MV-4-11 (cell line): Measurements from ENCODE around the gene CLPTM1L.
"Not testable (repeated sequence)": the region's sequence is repeated elsewhere in the genome, so short reads cannot be mapped to it uniquely, and the experiment has no call there.

Source experiments
- DNase-seq: peaks from one replicate; lab custom pipeline; 2025; lab: John Stamatoyannopoulos, UW

CLPTM1L gene

GRCh38 chr5:1292139-1292538, 52.8 kb downstream of the CLPTM1L start:
- DNase-seq: no peak

GRCh38 chr5:1291611-1292080, 53.3 kb downstream of the CLPTM1L start:
- DNase-seq: no peak

- not testable (repeated sequence) for DNase-seq
Observed at GRCh38 chr5:1290956-1291355, 53.9 kb downstream of the CLPTM1L start.

GRCh38 chr5:1289559-1289958, 55.3 kb downstream of the CLPTM1L start:
- not testable (repeated sequence) for DNase-seq

GRCh38 chr5:1288439-1289335, 56.2 kb downstream of the CLPTM1L start:
- no peak for DNase-seq

- DNase-seq: no peak
Observed at GRCh38 chr5:1285883-1286291, 59.0 kb downstream of the CLPTM1L start.

- no peak for DNase-seq
Observed at GRCh38 chr5:1285141-1285540, 59.8 kb downstream of the CLPTM1L start.

GRCh38 chr5:1284336-1284970, 60.4 kb downstream of the CLPTM1L start:
- DNase-seq: not testable (repeated sequence)

- DNase-seq: not testable (repeated sequence)
Observed at GRCh38 chr5:1283729-1284041, 61.2 kb downstream of the CLPTM1L start.

GRCh38 chr5:1282993-1283728, 61.7 kb downstream of the CLPTM1L start:
- not testable (repeated sequence) for DNase-seq

- no peak for DNase-seq
Observed at GRCh38 chr5:1282131-1282992, 62.5 kb downstream of the CLPTM1L start.

- no peak for DNase-seq
Observed at GRCh38 chr5:1281038-1281882, 63.6 kb downstream of the CLPTM1L start.

GRCh38 chr5:1280177-1281037, 64.5 kb downstream of the CLPTM1L start:
- no peak for DNase-seq

- DNase-seq: no peak
Observed at GRCh38 chr5:1279443-1280151, 65.3 kb downstream of the CLPTM1L start.

- DNase-seq: no peak
Observed at GRCh38 chr5:1278656-1279442, 66.0 kb downstream of the CLPTM1L start.

GRCh38 chr5:1278216-1278615, 66.7 kb downstream of the CLPTM1L start:
- no peak for DNase-seq

GRCh38 chr5:1277781-1278180, 67.1 kb downstream of the CLPTM1L start:
- no peak for DNase-seq

- DNase-seq: no peak
Observed at GRCh38 chr5:1277331-1277730, 67.6 kb downstream of the CLPTM1L start.
